Lower leg skin (tissue), 4 donors: ENCODE data around the gene MYO3B. TPM values are rescaled to one million over a fixed set of nuclear protein-coding genes. Genes with fewer than 3 reads are reported as not detected.

ENCODE experiments used
- DNase-seq, 2 donors: peaks; one replicate each; pipeline ENCODE4 v3.0.0-alpha.2; 2019; ENCODE audit warnings: low spot score in 2 of 2
- H3K4me3 ChIP-seq: fragments of 200-600 bp; sonication (generic); 2 replicates; pipeline ENCODE4 v1.5.1; 2017; ENCODE audit warnings: mild to moderate bottlenecking, low read depth; ENCODE audit not compliant: poor library complexity, severe bottlenecking
- CTCF ChIP-seq, 3 donors: fragments of 450-650 bp; IDR thresholded peaks; one replicate each; pipeline ENCODE4 v1.5.1; 2016; ENCODE audit warnings: antibody characterized with exemption in 3 of 3, mild to moderate bottlenecking in 3 of 3, moderate library complexity in 2 of 3
- POLR2A ChIP-seq, 2 donors: fragments of 450-650 bp; IDR thresholded peaks; one replicate each; pipeline ENCODE4 v1.6.1; 2016 to 2017; ENCODE audit warnings: antibody characterized with exemption in 2 of 2, mild to moderate bottlenecking in 1 of 2, moderate library complexity in 1 of 2
- WGBS, 2 donors: methylation state at CpG; one replicate each; pipeline ENCODE4 v1.1.5; 2018; 5-methylcytosine and 5-hydroxymethylcytosine counted together
- intact Hi-C: fragments of 100-400 bp; cut with DNase I; formaldehyde crosslinking; loops from one replicate; pipeline ENCODE4 v1.15.0; 2023; ENCODE audit warnings: low total_unique reads
- total RNA-seq, 4 donors: library from RNA; depleted of rRNA; stranded (reverse); fragments of >200 nt; gene quantifications; one replicate each; pipeline ENCODE4 v1.1.0, GENCODE V29; 2016

Gene MYO3B
- total RNA-seq, 4 donors from 2014 or later: 0.17 to 0.81 (median 0.66) TPM

DNA sequence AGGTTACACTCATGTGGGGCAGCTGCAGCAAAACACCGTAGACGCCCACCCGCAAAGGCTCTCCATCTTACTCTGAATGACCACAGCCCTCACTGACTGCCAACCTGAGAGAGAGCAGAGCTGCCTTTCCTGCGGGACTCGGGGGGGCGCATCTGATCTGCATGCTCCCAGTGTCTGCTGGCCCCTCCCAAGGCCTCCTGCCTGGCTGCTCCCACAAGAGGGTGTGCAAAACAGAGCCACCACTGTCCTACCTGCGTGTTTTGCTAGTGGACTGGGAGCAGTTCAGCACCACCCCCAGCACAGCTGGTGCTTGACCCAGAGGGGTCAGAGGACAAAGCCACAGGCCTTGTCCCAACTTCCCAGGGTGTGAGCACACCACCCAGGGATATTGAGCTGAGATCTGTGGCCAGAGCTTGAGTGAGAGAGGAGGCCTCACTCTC lies 76.4 kb downstream of the MYO3B start:
- no peak for DNase-seq
- intact Hi-C loops: no loop called here
- TF ChIP-seq CTCF (IDR thresholded peaks at IDR 0.05): no peak
- TF ChIP-seq POLR2A (IDR thresholded peaks at IDR 0.05): no peak
- WGBS, 2 donors: 91 to 93% methylated on average over 6 to 7 of the region's 7 CpGs
- H3K4me3 ChIP-seq: no peak overlapping the region

DNA sequence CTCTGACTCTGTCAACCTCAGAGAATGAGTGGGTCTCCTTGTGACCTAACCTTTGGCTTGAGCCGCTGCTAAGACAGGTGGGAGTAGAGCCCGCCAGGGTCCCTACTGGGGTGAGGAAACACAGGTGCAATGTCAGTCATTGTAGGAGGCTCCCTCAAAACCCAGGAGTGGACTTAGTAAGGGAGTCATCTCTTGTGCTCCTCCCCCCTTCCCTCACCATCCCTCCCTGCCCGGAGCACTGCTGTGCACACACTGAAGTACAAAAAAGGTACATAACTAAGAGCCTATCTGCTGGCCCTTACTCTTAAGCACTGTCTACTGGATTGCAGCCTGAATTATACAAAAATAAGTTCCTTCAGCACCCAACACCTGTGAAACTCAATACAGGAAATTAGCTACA lies 77.2 kb downstream of the MYO3B start:
- no peak for TF ChIP-seq CTCF (IDR thresholded peaks at IDR 0.05)
- 82 to 92% methylated on average over 3 of the region's 3 CpGs for WGBS, 2 donors
- H3K4me3 ChIP-seq: no peak overlapping the region
- no peak for DNase-seq
- intact Hi-C loops: no loop called here

DNA sequence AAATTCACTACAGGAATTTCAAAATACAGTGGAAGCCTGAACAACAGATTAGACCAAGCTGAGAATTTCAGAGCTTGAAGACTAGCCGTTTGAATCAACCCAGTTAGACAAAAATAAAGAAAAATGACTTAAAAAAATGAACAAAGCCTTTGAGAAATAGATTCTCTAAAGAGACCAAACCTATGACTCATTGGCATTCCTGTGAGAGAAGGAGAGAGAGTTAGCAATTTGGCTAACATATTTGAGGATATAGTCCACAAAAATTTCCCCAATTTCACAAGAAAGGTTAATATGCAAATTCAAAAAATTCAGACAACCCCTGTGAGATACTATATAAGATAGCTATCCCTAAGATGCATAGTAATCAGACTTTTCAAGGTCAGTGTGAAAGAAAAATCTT lies 78.0 kb downstream of the MYO3B start:
- 63 to 80% methylated on average over 1 of the region's 1 CpG for WGBS, 2 donors
- no peak for DNase-seq
- TF ChIP-seq CTCF (IDR thresholded peaks at IDR 0.05) (no peak), POLR2A (IDR thresholded peaks at IDR 0.05) (no peak)
- H3K4me3 ChIP-seq: no peak overlapping the region
- intact Hi-C loops: no loop called here

GRCh38 chr2:170258382-170258781 lies 80.4 kb downstream of the MYO3B start:
- intact Hi-C loops: no loop called here
- no peak for DNase-seq
- no peak for TF ChIP-seq CTCF (IDR thresholded peaks at IDR 0.05)
- H3K4me3 ChIP-seq: no peak overlapping the region
- 82 to 83% methylated on average over 3 of the region's 3 CpGs for WGBS, 2 donors

DNA sequence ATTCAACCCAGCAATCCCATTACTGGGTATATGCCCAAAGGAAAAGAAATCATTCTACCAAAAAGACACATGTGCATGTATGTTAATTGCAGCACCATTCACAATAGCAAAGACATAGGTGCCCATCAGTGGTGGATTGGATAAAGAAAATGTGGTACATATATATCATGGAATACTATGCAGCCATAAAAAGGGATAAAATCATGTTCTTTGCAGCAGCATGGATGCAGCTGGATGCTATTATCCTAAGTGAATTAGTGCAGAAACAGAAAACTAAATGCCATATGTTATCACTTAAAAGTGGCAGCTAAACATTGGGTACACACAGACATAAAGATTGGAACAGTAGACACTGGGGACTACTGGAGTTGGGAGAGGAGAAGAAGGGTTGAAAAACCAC lies 82.2 kb downstream of the MYO3B start:
- H3K4me3 ChIP-seq: no peak overlapping the region
- no peak for DNase-seq
- intact Hi-C loops: no loop called here
- no peak for TF ChIP-seq POLR2A (IDR thresholded peaks at IDR 0.05)
- TF ChIP-seq CTCF (IDR thresholded peaks at IDR 0.05): no peak

DNA sequence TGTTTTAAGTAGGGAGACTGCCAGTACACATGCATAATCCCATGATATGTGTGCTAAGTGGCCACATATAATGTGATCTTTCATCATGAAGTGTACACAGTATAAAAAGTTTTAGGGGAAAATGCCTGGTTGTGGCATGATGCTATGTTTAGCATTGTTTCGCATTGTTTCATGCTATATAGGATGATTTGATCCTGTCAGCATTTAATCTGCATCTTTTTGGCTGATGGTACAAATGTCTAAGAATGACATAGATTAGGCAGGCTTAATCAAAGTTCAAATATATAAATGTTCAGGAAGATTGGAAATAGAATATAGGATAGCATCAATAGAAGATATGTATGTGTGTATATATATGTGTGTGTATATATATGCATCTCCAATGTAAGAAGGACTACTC lies 83.6 kb downstream of the MYO3B start:
- 93 to 95% methylated on average over 1 of the region's 1 CpG for WGBS, 2 donors
- H3K4me3 ChIP-seq: no peak overlapping the region
- TF ChIP-seq CTCF (IDR thresholded peaks at IDR 0.05): no peak
- no peak for TF ChIP-seq POLR2A (IDR thresholded peaks at IDR 0.05)
- intact Hi-C loops: no loop called here
- DNase-seq: no peak
